Upper lobe of right lung (tissue), 1 donor: Measurements from ENCODE around the gene ATP1A1. TPM values are rescaled to one million over a fixed set of nuclear protein-coding genes. Genes with fewer than 3 reads are reported as not detected.

ENCODE experiments used
- ATAC-seq: fragments of 200-7000 bp; cut with Tn5 transposase; one replicate; pipeline ENCODE4 v1.9.1; 2020; ENCODE audit warnings: mild to moderate bottlenecking, moderate library complexity
- DNase-seq: peaks from one replicate; pipeline ENCODE4 v3.0.0-alpha.2; 2020
- H3K27ac ChIP-seq: fragments of 200-600 bp; one replicate; pipeline ENCODE4 v1.8.0; 2022
- H3K27me3 ChIP-seq: fragments of 200-600 bp; one replicate; pipeline ENCODE4 v1.8.0; 2022; ENCODE audit warnings: mild to moderate bottlenecking
- H3K36me3 ChIP-seq: fragments of 200-600 bp; one replicate; pipeline ENCODE4 v1.8.0; 2022
- H3K4me1 ChIP-seq: fragments of 200-600 bp; one replicate; pipeline ENCODE4 v1.8.0; 2022
- H3K4me3 ChIP-seq: fragments of 200-600 bp; one replicate; pipeline ENCODE4 v1.8.0; 2022; ENCODE audit warnings: mild to moderate bottlenecking
- H3K9me3 ChIP-seq: fragments of 200-600 bp; one replicate; pipeline ENCODE4 v1.8.0; 2022
- intact Hi-C: fragments of 100-400 bp; cut with DNase I; formaldehyde crosslinking; loops from one replicate; pipeline ENCODE4 v1.11.0; 2022
- total RNA-seq: library from RNA; stranded (reverse); fragmentation: NEBNext Ultra II Directional; extraction: Animal tissue kit (Norgen Biotek cat#: 25700); gene quantifications from one replicate; pipeline ENCODE4 v1.2.1, GENCODE V29; 2021
- TF ChIP-seq, protein P1 (sequence below): fragments of 200-600 bp; IDR thresholded peaks from one replicate; pipeline ENCODE4 v1.8.0; 2022; ENCODE audit warnings: antibody characterized with exemption
- donor health status: DM: no; HTN: yes; CAD: no; lungs with severe emphysema.

ATP1A1 gene
- total RNA-seq, 1 donor from 2014 or later, result 628 TPM

DNA sequence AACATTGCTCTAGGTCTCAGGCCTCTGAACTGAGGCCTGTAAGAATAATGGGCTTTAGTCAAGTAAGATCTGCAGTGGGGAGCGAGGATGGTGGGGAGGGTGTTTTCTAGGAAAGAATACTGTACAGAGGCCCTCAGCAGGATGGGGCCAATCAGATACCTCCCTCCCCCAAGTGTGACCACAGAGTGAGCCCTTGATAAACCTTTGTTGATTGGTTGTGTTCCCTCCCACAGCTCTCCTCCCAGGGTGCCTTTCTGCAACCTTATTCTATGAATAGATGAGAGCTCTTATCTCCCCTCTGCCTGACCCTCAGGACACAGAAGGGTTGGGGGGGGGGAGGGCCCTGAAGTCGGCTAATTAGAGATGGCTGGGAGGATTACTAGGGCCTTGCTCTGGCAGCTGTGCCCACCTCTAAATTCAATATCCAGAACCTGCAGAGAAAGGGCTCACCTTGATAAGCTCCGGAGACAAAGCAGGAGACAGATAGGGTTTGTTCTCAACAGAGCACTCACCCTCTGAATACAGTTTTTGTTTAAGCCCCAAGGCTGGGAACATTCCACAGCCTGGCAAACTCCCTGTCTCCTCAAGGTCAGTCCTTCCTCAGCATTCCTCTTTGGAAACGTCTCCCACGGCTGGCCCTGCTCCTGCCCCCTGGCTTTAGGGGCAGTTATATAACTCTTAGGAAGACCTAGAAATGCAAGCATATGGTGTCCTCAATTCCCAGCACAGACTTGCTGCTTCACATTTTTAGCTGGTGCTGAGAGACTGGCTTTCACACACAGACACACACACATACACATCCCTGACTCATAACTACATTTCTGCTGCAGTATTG is 42.9 kb downstream of the ATP1A1 start:
- Histone ChIP-seq H3K4me1 (peaks cover 19% of the 10 kb centered on the region), H3K4me3 (no peak overlapping the region), H3K27me3 (no peaks in the 10 kb centered on the region), H3K9me3 (no peaks in the 10 kb centered on the region), H3K27ac (no peak overlapping the region), H3K36me3 (no peaks in the 10 kb centered on the region)
- intact Hi-C loops, result no loop called here
- TF ChIP-seq, protein P1, sequence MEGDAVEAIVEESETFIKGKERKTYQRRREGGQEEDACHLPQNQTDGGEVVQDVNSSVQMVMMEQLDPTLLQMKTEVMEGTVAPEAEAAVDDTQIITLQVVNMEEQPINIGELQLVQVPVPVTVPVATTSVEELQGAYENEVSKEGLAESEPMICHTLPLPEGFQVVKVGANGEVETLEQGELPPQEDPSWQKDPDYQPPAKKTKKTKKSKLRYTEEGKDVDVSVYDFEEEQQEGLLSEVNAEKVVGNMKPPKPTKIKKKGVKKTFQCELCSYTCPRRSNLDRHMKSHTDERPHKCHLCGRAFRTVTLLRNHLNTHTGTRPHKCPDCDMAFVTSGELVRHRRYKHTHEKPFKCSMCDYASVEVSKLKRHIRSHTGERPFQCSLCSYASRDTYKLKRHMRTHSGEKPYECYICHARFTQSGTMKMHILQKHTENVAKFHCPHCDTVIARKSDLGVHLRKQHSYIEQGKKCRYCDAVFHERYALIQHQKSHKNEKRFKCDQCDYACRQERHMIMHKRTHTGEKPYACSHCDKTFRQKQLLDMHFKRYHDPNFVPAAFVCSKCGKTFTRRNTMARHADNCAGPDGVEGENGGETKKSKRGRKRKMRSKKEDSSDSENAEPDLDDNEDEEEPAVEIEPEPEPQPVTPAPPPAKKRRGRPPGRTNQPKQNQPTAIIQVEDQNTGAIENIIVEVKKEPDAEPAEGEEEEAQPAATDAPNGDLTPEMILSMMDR, result no peak
- ATAC-seq, result peak; percentile 7
- DNase-seq, result no peak

DNA sequence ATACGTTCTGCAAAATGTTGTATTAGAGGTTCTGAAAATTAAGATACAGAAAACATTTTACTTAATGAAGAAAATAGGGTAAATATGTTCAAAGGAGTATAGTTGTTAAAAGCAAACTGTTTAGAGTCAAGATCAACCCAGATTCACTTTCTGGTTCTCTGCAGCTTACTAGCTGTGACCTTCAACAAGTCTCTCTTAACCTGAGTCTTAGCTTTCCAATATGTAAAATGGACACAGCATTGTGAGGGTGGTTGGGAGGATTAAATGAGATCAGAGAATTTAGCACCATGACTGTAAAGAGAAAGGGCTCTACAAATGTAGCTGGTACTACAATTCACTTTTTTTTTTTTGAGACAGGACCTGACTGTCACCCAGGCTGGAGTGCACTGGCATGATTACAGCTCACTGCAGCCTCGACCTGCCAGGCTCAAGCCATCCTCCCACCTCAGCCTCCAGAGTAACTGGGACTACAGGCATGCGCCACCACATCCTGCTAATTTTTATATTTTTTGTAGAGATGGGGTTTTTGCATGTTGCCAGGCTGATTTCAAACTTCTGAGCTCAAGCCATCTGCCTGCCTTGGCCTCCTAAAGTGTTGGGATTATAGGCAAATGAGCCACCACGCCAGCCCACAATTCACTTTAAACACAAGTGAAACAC is 43.9 kb downstream of the ATP1A1 start:
- H3K4me3 ChIP-seq, result no peak overlapping the region
- no peaks in the 10 kb centered on the region for H3K36me3 ChIP-seq
- H3K27ac ChIP-seq, result no peak overlapping the region
- TF ChIP-seq, protein P1, result no peak
- H3K27me3 ChIP-seq, result no peaks in the 10 kb centered on the region
- H3K9me3 ChIP-seq, result no peaks in the 10 kb centered on the region
- no peak for DNase-seq
- ATAC-seq, result no peak
- H3K4me1 ChIP-seq, result peaks cover 19% of the 10 kb centered on the region
- intact Hi-C loops, result no loop called here

DNA sequence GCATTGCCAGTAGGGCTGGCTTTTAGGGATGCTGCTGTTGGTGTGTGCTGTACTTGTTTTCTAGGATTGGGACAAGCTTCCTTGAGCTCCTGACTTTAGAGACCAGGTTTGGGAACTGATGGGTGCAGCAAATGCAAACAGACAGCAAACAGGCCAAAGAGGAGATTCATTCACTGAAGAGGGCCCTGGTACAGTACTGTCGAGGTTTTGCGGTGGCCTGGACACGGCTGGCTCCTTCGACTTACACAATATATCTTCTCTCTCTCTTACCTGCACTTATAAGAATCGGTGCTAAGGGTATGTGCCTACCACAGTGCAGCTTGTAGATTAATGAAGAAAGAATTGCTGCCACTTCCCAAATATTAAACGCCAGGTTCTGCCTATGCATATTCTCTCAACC is 44.6 kb downstream of the ATP1A1 start:
- peak overlapping the region; percentile 77 for H3K27ac ChIP-seq
- intact Hi-C loops, result no loop called here

DNA sequence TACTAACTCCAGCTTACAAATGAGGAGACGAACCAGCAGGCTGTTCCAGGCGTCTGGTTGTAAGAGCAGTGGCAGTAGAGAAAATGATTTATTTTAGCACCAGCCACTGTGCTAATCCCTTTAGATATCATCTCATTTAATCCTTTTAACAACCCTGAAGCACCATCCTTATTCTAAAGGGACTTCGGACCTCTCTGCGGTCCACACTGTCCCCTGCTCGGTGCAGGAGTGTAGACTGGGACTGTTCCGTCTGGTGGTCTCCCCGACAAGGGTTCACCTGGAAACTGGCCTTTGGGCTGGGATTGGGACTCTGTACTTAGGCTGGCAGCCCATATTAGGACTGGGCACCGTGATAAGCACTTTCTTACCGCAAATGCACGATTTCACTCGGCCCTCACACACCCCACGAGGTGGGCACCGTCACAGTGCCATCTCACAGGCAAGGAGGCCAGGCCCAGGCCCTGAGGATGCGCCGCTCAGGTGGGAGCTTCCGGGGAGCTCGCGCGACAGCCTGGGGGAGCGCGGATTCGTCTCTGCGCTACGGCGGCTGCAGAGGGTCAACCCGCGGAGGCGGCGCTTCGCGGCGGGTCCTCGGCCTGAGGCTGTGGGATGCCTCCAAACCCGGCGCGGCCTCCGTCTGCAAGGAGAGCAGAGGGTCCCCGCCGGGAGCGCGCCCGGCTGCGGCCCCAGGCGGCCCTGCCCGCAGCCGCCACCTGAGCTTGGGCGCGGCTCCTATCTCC is 45.2 kb downstream of the ATP1A1 start:
- no peaks in the 10 kb centered on the region for H3K9me3 ChIP-seq
- TF ChIP-seq, protein P1, result no peak
- peak; percentile 98 for ATAC-seq
- intact Hi-C loops, result no loop called here
- H3K4me3 ChIP-seq, result peak overlapping the region; percentile 83
- DNase-seq, result peak; percentile 93
- no peaks in the 10 kb centered on the region for H3K36me3 ChIP-seq
- no peaks in the 10 kb centered on the region for H3K27me3 ChIP-seq
- peak overlapping the region; percentile 77 for H3K27ac ChIP-seq
- H3K4me1 ChIP-seq, result peaks cover 19% of the 10 kb centered on the region

More for the DNA sequence above, 44.6 kb downstream of the ATP1A1 start:
- TF ChIP-seq, protein P1, result no peak
- DNase-seq (no peak), ATAC-seq (no peak)
- no peaks in the 10 kb centered on the region for H3K9me3 ChIP-seq
- peaks cover 19% of the 10 kb centered on the region for H3K4me1 ChIP-seq
- no peaks in the 10 kb centered on the region for H3K27me3 ChIP-seq
- peak overlapping the region; percentile 83 for H3K4me3 ChIP-seq
- H3K36me3 ChIP-seq, result no peaks in the 10 kb centered on the region

DNA sequence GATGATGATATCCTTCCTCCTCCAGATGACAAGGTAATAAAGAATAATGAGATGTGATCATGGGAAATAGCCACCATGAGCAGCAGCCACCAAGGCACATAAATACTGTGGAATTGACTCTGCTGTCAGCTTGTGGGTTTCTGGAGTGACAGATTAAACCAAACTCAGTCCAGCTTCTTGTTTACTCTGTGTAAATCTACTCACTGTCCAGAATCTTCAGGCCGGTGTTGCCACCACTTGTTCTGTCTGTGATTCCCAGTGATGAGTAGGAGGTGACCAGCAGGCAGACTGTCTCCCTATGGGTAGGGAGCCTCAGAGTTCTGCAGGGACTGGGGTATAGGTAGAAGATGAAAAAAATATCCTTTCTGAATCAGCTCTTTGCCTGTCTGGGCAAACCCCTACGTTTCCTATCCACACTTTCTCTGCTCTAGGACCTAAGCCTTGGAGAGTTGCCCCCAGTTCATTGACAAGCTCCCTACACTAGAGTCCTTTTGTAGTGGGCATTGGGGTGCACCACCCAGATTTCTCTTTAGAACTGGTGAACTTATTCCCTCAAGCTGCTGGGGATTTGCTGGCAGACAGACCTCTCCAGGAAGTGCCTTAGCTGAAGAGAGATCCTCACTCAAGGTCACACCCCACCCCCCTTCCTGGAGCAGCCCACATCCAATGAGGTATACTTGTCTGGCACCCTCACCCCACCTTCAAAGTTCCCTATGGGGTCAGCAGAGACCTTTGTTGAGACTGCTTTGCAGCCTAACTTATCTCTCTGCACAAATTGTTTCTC is 47.6 kb downstream of the ATP1A1 start:
- DNase-seq (no peak), ATAC-seq (no peak)
- Histone ChIP-seq H3K9me3 (no peaks in the 10 kb centered on the region), H3K4me3 (no peak overlapping the region), H3K4me1 (peaks cover 19% of the 10 kb centered on the region), H3K27me3 (no peaks in the 10 kb centered on the region), H3K36me3 (no peaks in the 10 kb centered on the region), H3K27ac (no peak overlapping the region)
- intact Hi-C loops, result no loop called here
- TF ChIP-seq, protein P1, result no peak
